Measurements from ENCODE around the gene FHOD3.

GRCh38 chr18:36485772-36486171 lies 188.3 kb downstream of the FHOD3 start:
- TF ChIP-seq KDM5A (IDR thresholded peaks at IDR 0.05; ENCODE audit: borderline replicate concordance, low read length) = no peak
- TF ChIP-seq TIGD3 (CRISPR knock-in tag; IDR thresholded peaks at IDR 0.05; ENCODE audit: borderline replicate concordance) = no peak
- no peak for TF ChIP-seq PRDM15 (CRISPR knock-in tag; IDR thresholded peaks at IDR 0.05)
- TF ChIP-seq PBX3 (CRISPR knock-in tag; IDR thresholded peaks at IDR 0.05; ENCODE audit: borderline replicate concordance) = no peak
- TF ChIP-seq ZNF121 (CRISPR knock-in tag; IDR thresholded peaks at IDR 0.05) = no peak
- TF ChIP-seq ZZZ3 (CRISPR knock-in tag; IDR thresholded peaks at IDR 0.05; ENCODE audit: borderline replicate concordance) = no peak
- TF ChIP-seq EP300 (IDR thresholded peaks at IDR 0.05; ENCODE audit: low read depth in 2 of 2, low read length in 2 of 2) = no peak
- TF ChIP-seq EP300 (CRISPR knock-in tag; IDR thresholded peaks at IDR 0.05; ENCODE audit: borderline replicate concordance) = no peak
- no peak for TF ChIP-seq CTCF (CRISPR knock-in tag; IDR thresholded peaks at IDR 0.05)
- TF ChIP-seq ZBTB21 (CRISPR knock-in tag; IDR thresholded peaks at IDR 0.05) = no peak
- no peak for TF ChIP-seq NFRKB (IDR thresholded peaks at IDR 0.05)
- no peak for TF ChIP-seq BHLHE40 (IDR thresholded peaks at IDR 0.05; ENCODE audit: low read length)
- no peak for TF ChIP-seq NFE2L2 (IDR thresholded peaks at IDR 0.05; ENCODE audit: low read length)

Data from HepG2 (cell line).